K562 (cell line): Measurements from ENCODE around the gene PBOV1. TPM values are rescaled to one million over a fixed set of nuclear protein-coding genes. Genes with fewer than 3 reads are reported as not detected.

Source experiments
- ATAC-seq: fragments of 200-7000 bp; cut with Tn5 transposase; 3 replicates; pipeline ENCODE4 v1.9.1; 2020; ENCODE audit warnings: moderate library complexity
- BruUV-seq: library from RNA; stranded (reverse); fragments of 400-500 nt; replicated peaks from 2 replicates; lab custom pipeline; 2021; lab: Mats Ljungman, UMichigan
- CTCF ChIA-PET: fragments of 300-600 bp; formaldehyde crosslinking; extraction: SDS; loops from one replicate; lab custom pipeline; 2021; ENCODE audit warnings: low intra/inter-chr PET ratio; lab: Yijun Ruan, JAX
- POLR2A ChIA-PET: fragments of 300-600, 350-650 bp; sonication (Branson Sonifier 250); formaldehyde crosslinking; extraction: SDS; loops from one replicate; lab custom pipeline; 2021; ENCODE audit warnings: antibody characterized with exemption, inconsistent platforms; lab: Yijun Ruan, JAX
- DNase-seq, 4 experiments: peaks; one replicate each; pipeline versions ENCODE4 v3.0.0 to v3.0.0-alpha.2; 2011 to 2018; ENCODE audit warnings: low spot score in 3 of 4, mixed read lengths in 3 of 4; ENCODE audit errors: extremely low read depth in 1 of 4
- FAIRE-seq: peaks from 2 replicates; lab custom pipeline; 2011; peaks lifted over from hg19 to GRCh38; lab: Jason Lieb, UNC
- H2AFZ ChIP-seq: 2 replicates; pipeline ENCODE4 v1.6.0; 2011; ENCODE audit warnings: low read depth, low read length, control low read depth, inconsistent platforms
- H3K27ac ChIP-seq: fragments of 200-600 bp; 3 replicates; pipeline ENCODE4 v1.8.0; 2011; ENCODE audit warnings: low read depth, mild to moderate bottlenecking, control low read depth, inconsistent platforms, low read length, moderate library complexity, mixed read lengths; ENCODE audit errors: extremely low read depth
- H3K27me3 ChIP-seq, 2 experiments: fragments of 300-600 bp in 1 of 2; 2 replicates in 1 of 2; 3 replicates in 1 of 2; pipeline versions ENCODE4 v1.6.0 to v1.8.0; 2011; ENCODE audit warnings: inconsistent platforms in 2 of 2, low read length in 2 of 2, mild to moderate bottlenecking in 1 of 2, mixed read lengths in 1 of 2, moderate library complexity in 1 of 2; ENCODE audit not compliant: control insufficient read depth in 2 of 2, insufficient read depth in 2 of 2
- H3K36me3 ChIP-seq: fragments of 300-600 bp; 3 replicates; pipeline ENCODE4 v1.8.0; 2011; ENCODE audit warnings: mild to moderate bottlenecking, low read length, inconsistent platforms; ENCODE audit not compliant: control insufficient read depth, insufficient read depth
- H3K4me1 ChIP-seq, 2 experiments: fragments of 200-600 bp in 1 of 2; replicated peaks in 1 of 2; 2 replicates in 1 of 2; 3 replicates in 1 of 2; pipeline versions ENCODE4 v1.5.1 to v1.8.0; 2011; ENCODE audit warnings: inconsistent platforms in 2 of 2, low read length in 2 of 2, mild to moderate bottlenecking in 1 of 2, mixed read lengths in 1 of 2, moderate library complexity in 1 of 2; ENCODE audit not compliant: control insufficient read depth in 2 of 2, insufficient read depth in 2 of 2
- H3K4me2 ChIP-seq: 2 replicates; pipeline ENCODE4 v1.6.1; 2011; ENCODE audit warnings: low read length, control low read depth, inconsistent platforms, mixed read lengths; ENCODE audit not compliant: insufficient read depth
- H3K4me3 ChIP-seq: fragments of 200-600 bp; sonication (generic), shearing (Covaris generic); 2 replicates; pipeline ENCODE4 v1.5.1; 2016; ENCODE audit warnings: control low read depth, inconsistent platforms
- H3K79me2 ChIP-seq: fragments of 200-600 bp; 3 replicates; pipeline ENCODE4 v1.8.0; 2011; ENCODE audit warnings: low read length, inconsistent platforms; ENCODE audit not compliant: control insufficient read depth, insufficient read depth
- H3K9ac ChIP-seq, 2 experiments: 2 replicates each; pipeline versions ENCODE4 v1.6.0 to v1.6.1; 2011; ENCODE audit warnings: low read depth in 2 of 2, low read length in 2 of 2, control low read depth in 1 of 2, inconsistent platforms in 1 of 2, mild to moderate bottlenecking in 1 of 2, mixed read lengths in 1 of 2; ENCODE audit not compliant: insufficient read depth in 1 of 2
- H3K9me1 ChIP-seq: one replicate; pipeline ENCODE4 v1.6.0; 2011; ENCODE audit warnings: inconsistent platforms, mild to moderate bottlenecking, low read length, moderate library complexity; ENCODE audit not compliant: control insufficient read depth, insufficient read depth
- H3K9me3 ChIP-seq: replicated peaks from 2 replicates; pipeline ENCODE4 v1.5.1; 2011; ENCODE audit warnings: low read depth, low read length, inconsistent platforms; ENCODE audit not compliant: control insufficient read depth, insufficient read depth
- H4K20me1 ChIP-seq: replicated peaks from 2 replicates; pipeline ENCODE4 v1.6.1; 2011; ENCODE audit warnings: low read length, inconsistent platforms, mixed read lengths; ENCODE audit not compliant: control insufficient read depth, insufficient read depth
- ARID3B ChIP-seq: fragments of 250-450 bp; sonication (Bioruptor Pico); IDR thresholded peaks from 2 replicates; pipeline ENCODE4 v1.4.0; 2020; ENCODE audit warnings: borderline replicate concordance
- CBX5 ChIP-seq: IDR thresholded peaks from 2 replicates; pipeline ENCODE4 v1.6.1; 2014; ENCODE audit warnings: low read depth, borderline replicate concordance
- PHTF2 ChIP-seq: fragments of 250-450 bp; sonication (Bioruptor Pico); IDR thresholded peaks from 2 replicates; pipeline ENCODE4 v1.5.0; 2021; ENCODE audit warnings: mild to moderate bottlenecking
- ZBTB17 ChIP-seq: fragments of 450-650 bp; formaldehyde crosslinking; IDR thresholded peaks from 2 replicates; pipeline ENCODE4 v1.4.0; 2020; ENCODE audit warnings: mild to moderate bottlenecking
- ZNF347 ChIP-seq: fragments of 450-650 bp; formaldehyde crosslinking; IDR thresholded peaks from 2 replicates; pipeline ENCODE4 v1.4.0; 2020; ENCODE audit warnings: low read depth, mild to moderate bottlenecking, moderate library complexity
- WGBS: fragments of 100-300 bp; shearing (Covaris generic); methylation state at CpG from one replicate; pipeline ENCODE4 v1.1.6; 2016; ENCODE audit warnings: low coverage, mixed read lengths; ENCODE audit not compliant: insufficient coverage; ENCODE audit errors: missing lambda C conversion rate; 5-methylcytosine and 5-hydroxymethylcytosine counted together
- in situ Hi-C: fragments of 300-500 bp; cut with MboI; formaldehyde crosslinking; loops from 4 replicates; pipeline ENCODE4 v1.15.0; 2018; ENCODE audit warnings: inconsistent platforms, mixed read lengths
- intact Hi-C: fragments of 100-400 bp; cut with micrococcal nuclease; formaldehyde crosslinking; loops from 2 replicates; pipeline ENCODE4 v1.14.2; 2022
- polyA plus RNA-seq, 8 experiments: library from polyadenylated mRNA; depleted of rRNA in 4 of 8; stranded (reverse) in 5 of 8; unstranded in 3 of 8; fragments of >200 nt; fragmentation: Nextera tagmentation in 2 of 8; fragmentation: Illumina TruSeq in 1 of 8; extraction: Ambion mirVana in 2 of 8; extraction: Trizol in 1 of 8; gene quantifications; 2 replicates each; pipeline versions ENCODE4 v1.2.1 to v1.2.3, GENCODE V29; 2011 to 2014; ENCODE audit warnings: inconsistent platforms in 1 of 8, missing spikeins in 1 of 8
- total RNA-seq, 7 experiments: library from RNA; depleted of rRNA in 6 of 7; stranded (reverse); fragments of >200 nt in 6 of 7; fragmentation: Illumina TruSeq in 2 of 7; extraction: Trizol in 2 of 7; gene quantifications; 2 replicates each; pipeline versions ENCODE4 v1.2.1 to v1.2.3, GENCODE V29; 2011 to 2021; ENCODE audit warnings: low replicate concordance in 1 of 7
- TF ChIP-seq, protein P1 (sequence below): sonication (generic); formaldehyde crosslinking; IDR thresholded peaks from 2 replicates; pipeline ENCODE4 v1.8.0; 2022; ENCODE audit warnings: mild to moderate bottlenecking, missing genetic modification reagents, borderline replicate concordance

The PBOV1 gene
- total and polyA plus RNA-seq, 9 of the 15 experiments (the other 6 are each of a cell fraction or from before 2014, with no cell fraction given), result not detected

DNA sequence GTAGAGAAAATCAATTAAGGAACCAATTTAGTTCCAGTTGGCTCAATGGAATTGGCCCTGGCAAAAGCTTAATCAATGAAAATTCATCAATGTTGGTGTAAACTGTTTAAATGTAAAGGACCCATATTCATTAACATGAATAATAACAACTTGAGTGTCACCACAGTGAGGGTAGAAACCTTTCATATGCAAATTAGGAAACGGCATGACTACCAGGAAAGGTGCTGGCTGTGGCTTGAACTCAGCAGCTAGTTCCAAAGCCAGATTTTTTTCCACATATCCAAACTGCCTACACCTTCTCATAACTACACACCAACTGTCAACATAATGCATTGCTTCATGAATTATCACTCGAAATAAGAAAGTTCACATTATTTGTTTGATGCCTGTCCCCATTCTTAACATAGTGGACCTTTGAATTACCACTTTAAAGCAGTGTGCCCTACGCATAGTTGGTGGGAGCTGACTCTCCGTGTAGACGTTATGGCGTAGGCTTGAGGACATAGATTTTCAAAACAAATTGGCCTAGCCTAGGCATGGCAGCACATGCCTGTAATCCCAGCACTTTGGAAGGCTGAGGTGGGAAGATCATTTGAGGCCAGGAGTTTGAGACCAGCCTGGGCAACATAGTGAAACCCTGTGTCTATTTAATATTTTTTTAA lies 19.7 kb downstream of the PBOV1 start (continued):
- TF ChIP-seq PHTF2 (CRISPR knock-in tag) (no peak), ZNF347 (CRISPR knock-in tag) (no peak)
- TF ChIP-seq, all 486 proteins: peak for 0

DNA sequence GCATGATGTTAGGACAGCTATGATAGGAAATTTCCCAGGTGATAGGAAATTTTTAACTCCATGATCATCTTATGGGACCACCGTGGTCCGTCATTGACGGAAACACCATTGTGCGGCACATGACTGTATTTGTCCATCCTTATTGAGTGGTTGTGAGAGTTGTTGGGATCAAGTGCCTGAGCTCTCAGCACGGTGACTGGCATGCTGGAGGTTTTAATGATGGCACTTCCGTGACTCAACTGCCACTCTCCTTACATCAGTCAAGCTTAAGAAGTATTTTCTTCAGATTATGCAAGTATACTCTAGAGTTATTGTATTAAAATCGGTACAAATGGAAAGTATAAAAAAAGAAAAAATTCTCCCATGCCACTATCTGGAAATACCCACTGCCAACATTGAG lies 20.7 kb downstream of the PBOV1 start:
- BruUV-seq, result no TSS peak
- 2% methylated on average over 7 of the region's 7 CpGs for WGBS

More for the DNA sequence above, 20.7 kb downstream of the PBOV1 start:
- no peak for ATAC-seq
- ChIA-PET CTCF (no interaction called here), POLR2A (interaction anchor here (1.3 kb wide), 1 partner anchor 16 kb away, joined by 3 read pairs; no protein-coding TSS in a partner anchor)
- Histone ChIP-seq H3K79me2 (no peaks in the 10 kb centered on the region), H3K4me2 (no peak overlapping the region), H3K4me1 (no peaks in the 10 kb centered on the region), H3K36me3 (no peaks in the 10 kb centered on the region), H3K27ac (no peak overlapping the region), H4K20me1 (no peaks in the 10 kb centered on the region), H2AFZ (no peak overlapping the region), H3K4me3 (no peak overlapping the region), H3K9me1 (no peaks in the 10 kb centered on the region), H3K27me3 (peaks cover 3 to 6% of the 10 kb centered on the region in 2 experiments; a peak in 2 of 5 replicates), H3K9ac (no peak overlapping the region), H3K9me3 (no peaks in the 10 kb centered on the region)
- TF ChIP-seq, protein P1, sequence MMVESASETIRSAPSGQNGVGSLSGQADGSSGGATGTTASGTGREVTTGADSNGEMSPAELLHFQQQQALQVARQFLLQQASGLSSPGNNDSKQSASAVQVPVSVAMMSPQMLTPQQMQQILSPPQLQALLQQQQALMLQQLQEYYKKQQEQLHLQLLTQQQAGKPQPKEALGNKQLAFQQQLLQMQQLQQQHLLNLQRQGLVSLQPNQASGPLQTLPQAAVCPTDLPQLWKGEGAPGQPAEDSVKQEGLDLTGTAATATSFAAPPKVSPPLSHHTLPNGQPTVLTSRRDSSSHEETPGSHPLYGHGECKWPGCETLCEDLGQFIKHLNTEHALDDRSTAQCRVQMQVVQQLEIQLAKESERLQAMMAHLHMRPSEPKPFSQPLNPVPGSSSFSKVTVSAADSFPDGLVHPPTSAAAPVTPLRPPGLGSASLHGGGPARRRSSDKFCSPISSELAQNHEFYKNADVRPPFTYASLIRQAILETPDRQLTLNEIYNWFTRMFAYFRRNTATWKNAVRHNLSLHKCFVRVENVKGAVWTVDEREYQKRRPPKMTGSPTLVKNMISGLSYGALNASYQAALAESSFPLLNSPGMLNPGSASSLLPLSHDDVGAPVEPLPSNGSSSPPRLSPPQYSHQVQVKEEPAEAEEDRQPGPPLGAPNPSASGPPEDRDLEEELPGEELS (CRISPR knock-in tag), result no peak
- TF ChIP-seq CBX5 (no peak), ARID3B (CRISPR knock-in tag) (no peak), ZBTB17 (no peak)
- in situ Hi-C loops (no loop called here), intact Hi-C loops (no loop called here)
- FAIRE-seq, result no peak
- DNase-seq, result no peak
